Ovary (tissue), 3 donors: ENCODE results near the gene NXNL2.

Experiments
- CTCF ChIP-seq, 3 donors: fragments of 450-650 bp in 2 of 3; fragments of 200-600 bp in 1 of 3; IDR thresholded peaks; one replicate each; pipeline versions ENCODE4 v1.5.1 to v1.8.0; 2016 to 2022; ENCODE audit warnings: antibody characterized with exemption in 3 of 3, mild to moderate bottlenecking in 1 of 3
- EP300 ChIP-seq: sonication (generic); formaldehyde crosslinking; IDR thresholded peaks from one replicate; pipeline ENCODE4 v1.6.1; 2017; ENCODE audit warnings: antibody characterized with exemption
- POLR2A ChIP-seq: fragments of 450-650 bp; IDR thresholded peaks from one replicate; pipeline ENCODE4 v1.6.1; 2017; ENCODE audit warnings: antibody characterized with exemption, mild to moderate bottlenecking, moderate library complexity
- donor health status: DM: no; HTN: no; CAD: no.

GRCh38 chr9:88537761-88538091 is 2.7 kb downstream of the NXNL2 start:
- no peak for TF ChIP-seq CTCF (IDR thresholded peaks at IDR 0.05)
- TF ChIP-seq EP300 = no peak
- no peak for TF ChIP-seq POLR2A
